ENCODE data around the gene CYTIP.
"Not testable (repeated sequence)": the region's sequence is repeated elsewhere in the genome, so short reads cannot be mapped to it uniquely, and the experiment has no call there.

CYTIP gene

GRCh38 chr2:157368508-157368907 is 75.4 kb downstream of the CYTIP start:
- not testable (repeated sequence) for DNase-seq (ENCODE audit: low read depth)

DNA sequence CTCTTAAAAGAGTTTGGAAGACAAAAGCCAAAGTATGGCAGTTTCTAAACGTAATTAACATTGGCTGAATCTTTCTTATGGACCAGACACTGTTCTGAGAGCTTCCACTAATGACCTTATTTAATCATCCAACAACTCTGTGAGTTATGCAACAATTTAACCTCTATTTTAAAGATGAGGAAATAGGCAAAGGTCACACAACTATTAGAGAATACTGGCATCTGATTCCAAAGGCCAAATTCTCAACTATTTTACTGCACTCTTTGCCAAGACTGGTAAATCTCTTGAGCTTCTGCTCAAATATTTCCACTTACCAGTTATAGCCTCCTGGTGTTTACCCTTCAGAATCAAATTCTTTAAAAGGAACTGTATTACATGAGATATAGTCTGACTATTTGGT is 76.2 kb downstream of the CYTIP start:
- DNase-seq (ENCODE audit: low read depth): no peak

All from activated T-cell treated with anti-CD3 and anti-CD28 coated beads for 1 hour (primary cell).